IPS-15b (cell line): Measurements from ENCODE around the gene FBXW12.
"Not testable (repeated sequence)": the region's sequence is repeated elsewhere in the genome, so short reads cannot be mapped to it uniquely, and the experiment has no call there.

Experiments used
- H3K27me3 ChIP-seq: one replicate; pipeline ENCODE4 v1.6.1; 2013; ENCODE audit warnings: low read length; ENCODE audit not compliant: control insufficient read depth, insufficient read depth
- H3K36me3 ChIP-seq: one replicate; pipeline ENCODE4 v1.6.1; 2013; ENCODE audit warnings: low read length; ENCODE audit not compliant: control insufficient read depth, insufficient read depth
- H3K4me1 ChIP-seq: one replicate; pipeline ENCODE4 v1.6.1; 2013; ENCODE audit warnings: mild to moderate bottlenecking, low read length; ENCODE audit not compliant: control insufficient read depth, insufficient read depth
- H3K4me3 ChIP-seq: one replicate; pipeline ENCODE4 v1.5.1; 2013; ENCODE audit warnings: low read depth, low read length
- H3K9ac ChIP-seq: one replicate; pipeline ENCODE4 v1.6.1; 2013; ENCODE audit warnings: low read depth, mild to moderate bottlenecking, low read length
- H3K9me3 ChIP-seq: one replicate; pipeline ENCODE4 v1.6.1; 2013; ENCODE audit warnings: mild to moderate bottlenecking, low read length; ENCODE audit not compliant: control insufficient read depth, insufficient read depth

Gene FBXW12

DNA sequence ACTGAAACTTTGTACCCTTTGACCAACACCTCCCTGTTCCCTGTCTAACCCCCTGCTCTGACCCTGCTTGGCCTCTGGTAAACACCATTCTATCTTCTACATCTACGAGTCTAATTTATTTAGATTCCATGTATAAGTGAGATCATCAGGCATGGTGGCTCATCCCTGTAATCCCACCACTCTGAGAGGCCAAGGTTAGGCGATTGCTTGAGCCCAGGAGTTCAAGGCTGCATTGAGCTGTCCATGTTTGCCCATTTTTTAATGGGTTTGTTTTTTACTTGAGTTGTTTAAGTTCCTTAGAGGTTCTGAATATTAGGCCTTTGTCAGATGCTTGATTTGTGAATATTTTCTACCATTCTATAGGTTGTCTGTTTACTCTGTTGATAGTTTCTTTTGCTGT lies 16.9 kb downstream of the FBXW12 start:
- Histone ChIP-seq H3K4me1 (no peaks in the 10 kb centered on the region), H3K9ac (no peak overlapping the region), H3K4me3 (no peak overlapping the region), H3K36me3 (no peaks in the 10 kb centered on the region), H3K27me3 (no peaks in the 10 kb centered on the region), H3K9me3 (no peaks in the 10 kb centered on the region)

DNA sequence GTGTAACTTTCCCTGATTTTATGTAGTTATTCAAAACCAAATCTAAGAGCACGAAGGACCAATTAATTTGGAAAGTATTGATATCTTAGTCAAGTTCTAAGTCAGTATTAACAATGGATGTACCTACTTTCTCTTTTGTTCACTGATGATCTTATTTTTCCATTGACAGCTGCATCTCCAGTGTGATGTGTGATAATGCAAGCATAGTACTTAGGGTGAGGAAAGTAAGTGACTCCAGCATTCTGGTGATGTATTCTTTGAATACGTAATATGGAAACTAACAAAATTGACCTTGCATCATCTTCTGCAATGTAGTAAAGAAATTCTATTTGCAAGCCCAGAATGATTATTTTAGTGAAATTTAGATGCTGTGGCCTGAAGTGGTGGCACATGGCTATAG lies 22.4 kb downstream of the FBXW12 start:
- H3K27me3 ChIP-seq: no peaks in the 10 kb centered on the region
- no peak overlapping the region for H3K4me3 ChIP-seq
- H3K4me1 ChIP-seq: peaks cover 4% of the 10 kb centered on the region
- H3K36me3 ChIP-seq: no peaks in the 10 kb centered on the region
- H3K9me3 ChIP-seq: no peaks in the 10 kb centered on the region
- H3K9ac ChIP-seq: no peak overlapping the region

DNA sequence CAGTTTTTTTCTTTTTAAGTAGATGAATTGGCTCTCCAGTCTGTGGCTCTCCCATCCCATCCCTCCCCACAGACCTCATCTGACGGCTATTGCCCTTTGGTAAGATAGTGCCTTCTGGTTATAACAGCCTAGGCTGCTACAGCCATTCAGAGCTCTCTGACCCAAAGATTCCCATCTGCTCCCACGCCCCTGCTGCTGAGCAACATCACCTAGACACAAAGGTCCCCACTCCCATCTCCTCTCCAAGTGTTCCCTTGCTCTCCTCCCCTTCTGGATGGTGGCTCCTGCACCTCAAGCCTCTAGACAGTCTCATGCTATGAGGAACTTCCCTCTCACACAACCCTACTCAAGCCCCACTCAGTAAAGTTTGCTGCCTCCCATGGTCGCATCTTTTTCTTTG lies 23.7 kb downstream of the FBXW12 start:
- H3K4me1 ChIP-seq: peaks cover 4% of the 10 kb centered on the region

GRCh38 chr3:48397767-48398681 lies 26.0 kb downstream of the FBXW12 start:
- Histone ChIP-seq H3K4me3 (no peak overlapping the region), H3K4me1 (peaks cover 4% of the 10 kb centered on the region), H3K9me3 (no peaks in the 10 kb centered on the region), H3K9ac (no peak overlapping the region), H3K36me3 (no peaks in the 10 kb centered on the region), H3K27me3 (no peaks in the 10 kb centered on the region)

More for the DNA sequence above, 23.7 kb downstream of the FBXW12 start:
- H3K36me3 ChIP-seq: no peaks in the 10 kb centered on the region
- H3K9ac ChIP-seq: no peak overlapping the region
- no peak overlapping the region for H3K4me3 ChIP-seq
- no peaks in the 10 kb centered on the region for H3K27me3 ChIP-seq
- no peaks in the 10 kb centered on the region for H3K9me3 ChIP-seq

DNA sequence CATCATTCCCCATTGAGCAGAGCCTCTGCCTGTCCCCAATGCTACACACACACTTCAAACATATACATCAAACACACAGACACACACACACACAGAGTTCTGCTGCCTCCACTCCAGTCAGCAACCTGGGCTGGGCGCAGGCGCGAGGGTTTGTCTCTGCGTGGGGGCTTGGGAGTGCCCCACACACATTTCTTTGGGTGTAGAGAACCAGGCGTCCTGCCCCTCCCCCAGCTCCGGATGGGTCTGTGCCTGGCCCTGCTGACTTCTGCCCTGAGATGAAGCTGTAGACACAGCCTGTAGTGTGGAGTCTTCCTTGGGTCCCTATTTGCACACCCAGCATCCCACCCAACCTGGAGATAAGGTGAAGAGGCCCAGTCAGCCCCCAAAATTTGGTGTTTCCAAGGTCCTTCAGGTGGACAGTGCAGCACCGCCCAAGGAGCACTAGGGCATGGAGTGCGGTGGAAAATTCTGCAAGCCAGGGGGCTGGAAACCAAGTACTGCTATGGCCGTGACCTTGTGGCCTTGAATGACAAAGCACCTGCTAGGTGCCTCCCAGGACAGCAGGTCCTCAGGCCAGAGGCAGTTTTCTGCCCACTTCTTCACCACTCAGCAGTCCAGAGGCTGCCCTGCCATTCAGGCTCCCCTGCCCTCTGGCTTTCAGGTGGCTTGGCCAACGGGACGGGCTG lies 26.8 kb downstream of the FBXW12 start:
- Histone ChIP-seq H3K4me3 (no peak overlapping the region), H3K9ac (no peak overlapping the region), H3K27me3 (no peaks in the 10 kb centered on the region)

DNA sequence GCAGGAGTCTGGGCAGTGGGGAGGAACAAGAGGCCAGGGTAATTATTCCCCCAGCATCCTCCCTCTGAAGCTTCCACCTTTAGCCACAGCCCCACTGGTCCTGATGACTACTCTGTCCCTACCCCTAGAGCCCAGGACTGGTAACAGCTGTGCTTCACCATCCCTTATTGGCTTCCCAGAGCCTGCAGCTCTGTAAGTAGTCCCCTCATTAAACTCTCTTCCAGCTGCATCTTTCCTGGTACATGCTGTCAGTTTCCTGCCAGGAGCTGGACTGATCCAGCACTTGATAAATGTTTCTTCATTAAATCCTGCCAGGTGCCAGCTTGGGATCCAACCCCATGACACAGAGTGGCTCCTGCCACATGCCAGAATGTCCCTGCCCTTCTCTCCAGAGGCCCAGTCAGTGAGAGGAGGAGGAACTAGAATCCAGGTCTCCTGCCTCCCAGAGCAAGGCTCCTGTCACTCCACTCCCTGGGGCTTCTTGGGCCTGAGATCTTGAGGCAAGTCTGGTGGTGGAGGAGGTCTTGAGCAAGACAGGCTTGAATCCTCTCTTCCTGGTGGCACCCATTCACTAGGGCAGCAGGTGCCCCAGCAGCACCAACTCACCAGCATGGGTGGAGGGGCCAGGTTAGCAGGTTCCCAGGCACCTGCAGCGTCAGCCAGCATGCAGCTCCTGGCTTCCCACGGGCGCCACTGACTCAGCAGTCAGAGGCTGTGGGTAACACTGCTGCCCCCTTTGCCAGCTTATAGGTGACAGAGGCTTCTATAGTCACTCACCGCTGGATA lies 27.6 kb downstream of the FBXW12 start:
- Histone ChIP-seq H3K9me3 (no peaks in the 10 kb centered on the region), H3K4me3 (no peak overlapping the region), H3K27me3 (no peaks in the 10 kb centered on the region), H3K9ac (no peak overlapping the region), H3K4me1 (peaks cover 4% of the 10 kb centered on the region), H3K36me3 (peaks cover 11% of the 10 kb centered on the region)

More for the DNA sequence above, 26.8 kb downstream of the FBXW12 start:
- no peaks in the 10 kb centered on the region for H3K9me3 ChIP-seq
- H3K36me3 ChIP-seq: peaks cover 4% of the 10 kb centered on the region
- H3K4me1 ChIP-seq: peaks cover 4% of the 10 kb centered on the region

DNA sequence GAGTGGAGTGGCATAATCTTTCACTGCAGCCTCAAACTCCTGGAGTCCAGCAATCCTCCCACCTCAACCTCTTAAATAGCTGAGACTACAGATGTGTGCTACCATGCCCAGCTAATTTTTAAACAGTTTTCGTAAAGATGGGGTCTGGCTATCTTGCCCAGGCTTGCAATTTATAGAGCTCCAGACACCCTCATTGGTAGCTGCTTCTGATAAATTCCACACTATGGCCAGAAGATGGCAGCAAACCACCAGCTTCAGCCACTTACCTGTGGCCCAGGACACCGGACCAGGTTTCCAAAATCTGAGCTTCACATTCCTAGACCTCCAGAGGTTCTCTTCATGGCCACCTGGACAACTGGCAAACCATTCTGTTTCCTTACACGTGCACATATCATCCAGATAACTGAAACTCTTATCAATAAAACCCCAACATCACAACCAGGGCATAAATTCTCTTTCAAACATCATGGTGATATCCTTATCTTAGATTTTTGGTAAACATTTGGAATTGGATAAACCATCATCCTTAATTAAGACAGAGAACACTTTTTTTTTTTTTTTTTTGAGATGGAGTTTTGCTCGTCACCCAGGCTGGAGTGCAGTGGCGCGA lies 28.9 kb downstream of the FBXW12 start:
- Histone ChIP-seq H3K9me3 (no peaks in the 10 kb centered on the region), H3K27me3 (no peaks in the 10 kb centered on the region), H3K4me3 (no peak overlapping the region), H3K4me1 (peaks cover 4% of the 10 kb centered on the region), H3K36me3 (peaks cover 20% of the 10 kb centered on the region), H3K9ac (no peak overlapping the region)

- not testable (repeated sequence) for H3K9ac ChIP-seq, H3K9me3 ChIP-seq, H3K4me3 ChIP-seq, H3K4me1 ChIP-seq, H3K27me3 ChIP-seq
- H3K36me3 ChIP-seq: peaks cover 25% of the 10 kb centered on the region
These were observed 29.4 kb downstream of the FBXW12 start for GRCh38 chr3:48401434-48401901.

- Histone ChIP-seq H3K4me3 (no peak overlapping the region), H3K9ac (no peak overlapping the region), H3K9me3 (no peaks in the 10 kb centered on the region), H3K36me3 (peaks cover 31% of the 10 kb centered on the region), H3K27me3 (no peaks in the 10 kb centered on the region), H3K4me1 (peaks cover 4% of the 10 kb centered on the region)
These were observed 30.3 kb downstream of the FBXW12 start for GRCh38 chr3:48402281-48402732.

DNA sequence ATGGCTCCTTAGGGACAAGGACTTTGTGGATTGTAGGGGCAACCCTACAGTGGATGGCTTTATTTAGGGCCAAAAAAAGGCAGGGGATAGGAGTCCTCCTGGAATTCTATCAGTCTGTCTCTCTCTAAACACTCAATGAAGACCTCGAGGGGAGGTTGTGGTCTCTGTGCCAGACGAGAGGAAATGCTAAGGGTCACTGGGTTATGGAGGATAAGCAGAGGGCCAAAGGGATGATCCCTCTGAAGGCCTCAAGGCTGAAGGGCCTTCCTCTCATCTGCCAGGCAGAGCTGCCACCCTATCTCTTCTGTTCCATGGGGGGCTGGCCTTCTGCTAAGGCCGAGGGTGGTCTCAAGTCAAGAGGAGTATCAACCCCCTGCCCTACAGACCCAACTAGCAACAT lies 30.9 kb downstream of the FBXW12 start:
- H3K9ac ChIP-seq: no peak overlapping the region
- H3K36me3 ChIP-seq: peaks cover 34% of the 10 kb centered on the region
- H3K27me3 ChIP-seq: no peaks in the 10 kb centered on the region

More for the DNA sequence above, 30.9 kb downstream of the FBXW12 start:
- no peak overlapping the region for H3K4me3 ChIP-seq
- no peaks in the 10 kb centered on the region for H3K9me3 ChIP-seq
- H3K4me1 ChIP-seq: peaks cover 4% of the 10 kb centered on the region
